Transverse colon (tissue), 4 donors: ENCODE data around the gene CEP78. TPM values are rescaled to one million over a fixed set of nuclear protein-coding genes. Genes with fewer than 3 reads are reported as not detected.

ENCODE experiments used
- DNase-seq: peaks from one replicate; pipeline ENCODE4 v3.0.0-alpha.2; 2019
- H3K27ac ChIP-seq, 4 donors: fragments of 200-600 bp; sonication (generic); 2 replicates each; pipeline ENCODE4 v1.5.1; 2016 to 2018; ENCODE audit warnings: inconsistent platforms in 4 of 4
- H3K27me3 ChIP-seq: fragments of 200-600 bp; sonication (generic); 2 replicates; pipeline ENCODE4 v1.5.1; 2017; ENCODE audit warnings: inconsistent platforms
- H3K36me3 ChIP-seq, 4 donors: fragments of 200-600 bp; sonication (generic); 2 replicates each; pipeline ENCODE4 v1.5.1; 2017 to 2019; ENCODE audit warnings: inconsistent platforms in 4 of 4
- H3K4me1 ChIP-seq, 4 donors: fragments of 200-600 bp; sonication (generic); 2 replicates each; pipeline ENCODE4 v1.5.1; 2017 to 2020; ENCODE audit warnings: inconsistent platforms in 4 of 4
- H3K4me3 ChIP-seq, 4 donors: fragments of 200-600 bp; sonication (generic); 1 replicate in 1 of 4; 2 replicates in 3 of 4; pipeline versions ENCODE4 v1.5.1 to v1.6.1; 2017 to 2019; ENCODE audit warnings: inconsistent platforms in 4 of 4
- H3K9me3 ChIP-seq, 2 donors: fragments of 200-600 bp; sonication (generic); 2 replicates each; pipeline ENCODE4 v1.5.1; 2017 to 2019; ENCODE audit warnings: inconsistent platforms in 2 of 2
- CTCF ChIP-seq, 5 experiments: fragments of 200-600 bp in 3 of 5; fragments of 450-650 bp in 2 of 5; sonication (generic) in 3 of 5; IDR thresholded peaks; 1 replicate in 2 of 5; 2 replicates in 3 of 5; pipeline ENCODE4 v1.5.1; 2016 to 2017; ENCODE audit warnings: antibody characterized with exemption in 5 of 5, inconsistent platforms in 3 of 5, mild to moderate bottlenecking in 2 of 5, moderate library complexity in 1 of 5
- EP300 ChIP-seq: sonication (generic); formaldehyde crosslinking; IDR thresholded peaks from one replicate; pipeline ENCODE4 v1.6.1; 2017; ENCODE audit warnings: antibody characterized with exemption, low read depth
- POLR2A ChIP-seq: fragments of 450-650 bp; IDR thresholded peaks from one replicate; pipeline ENCODE4 v1.6.1; 2016; ENCODE audit warnings: antibody characterized with exemption, mild to moderate bottlenecking, moderate library complexity
- POLR2AphosphoS5 ChIP-seq, 3 donors: sonication (generic); formaldehyde crosslinking; IDR thresholded peaks; one replicate each; pipeline ENCODE4 v1.6.1; 2016; ENCODE audit warnings: antibody characterized with exemption in 3 of 3
- WGBS, 2 donors: methylation state at CpG; one replicate each; pipeline ENCODE4 v1.1.5; 2018; ENCODE audit warnings: low coverage in 1 of 2; 5-methylcytosine and 5-hydroxymethylcytosine counted together
- in situ Hi-C, 4 donors: fragments of 200-750 bp; cut with MboI; loops; one replicate each; pipeline versions ENCODE4 v1.15.0 to v1.15.1; 2017; ENCODE audit warnings: low sequenced_read_pairs in 3 of 4, low pct_ligation_motif_present in 1 of 4, low pct_unique_long_range_greater_than_20kb in 1 of 4
- intact Hi-C: fragments of 100-400 bp; cut with DNase I; formaldehyde crosslinking; loops from one replicate; pipeline ENCODE4 v1.15.1; 2023; ENCODE audit warnings: low total_unique reads
- total RNA-seq, 4 donors: library from RNA; depleted of rRNA; stranded (reverse); fragments of >200 nt; gene quantifications; one replicate each; pipeline ENCODE4 v1.1.0, GENCODE V29; 2016

The CEP78 gene
- total RNA-seq, 4 donors from 2014 or later = 2.6 to 7.3 (median 4.3) TPM

GRCh38 chr9:78286946-78287388, 51.1 kb downstream of the CEP78 start:
- Histone ChIP-seq H3K27ac (no peak overlapping the region), H3K4me1 (no peaks in the 10 kb centered on the region), H3K36me3 (no peaks in the 10 kb centered on the region), H3K4me3 (no peak overlapping the region), H3K27me3 (no peaks in the 10 kb centered on the region), H3K9me3 (no peaks in the 10 kb centered on the region)
- in situ Hi-C loops (no loop called here), intact Hi-C loops (no loop called here)
- whole genome bisulfite sequencing, 2 donors = 97 to 100% methylated on average over 4 to 6 of the region's 6 CpGs
- TF ChIP-seq EP300 = no peak
- DNase-seq = no peak

GRCh38 chr9:78288214-78288892, 52.5 kb downstream of the CEP78 start:
- in situ Hi-C loops = no loop called here
- WGBS, 2 donors = 83 to 88% methylated on average over 4 to 8 of the region's 8 CpGs
- no peak for DNase-seq

GRCh38 chr9:78289474-78289873, 53.6 kb downstream of the CEP78 start:
- Histone ChIP-seq H3K4me3 (no peak overlapping the region), H3K9me3 (no peaks in the 10 kb centered on the region), H3K27me3 (no peaks in the 10 kb centered on the region), H3K4me1 (no peaks in the 10 kb centered on the region), H3K27ac (no peak overlapping the region), H3K36me3 (no peaks in the 10 kb centered on the region)
- DNase-seq = no peak
- in situ Hi-C loops = no loop called here
- intact Hi-C loops = no loop called here
- TF ChIP-seq EP300 (no peak), CTCF (IDR thresholded peaks at IDR 0.05) (no peak), POLR2AphosphoS5 (IDR thresholded peaks at IDR 0.05) (no peak), POLR2A (no peak)
- 83 to 100% methylated on average over 1 of the region's 1 CpG for WGBS, 2 donors

More at GRCh38 chr9:78288214-78288892, 52.5 kb downstream of the CEP78 start:
- no peak overlapping the region for H3K4me3 ChIP-seq
- intact Hi-C loops = no loop called here
- no peak overlapping the region for H3K27ac ChIP-seq
- no peaks in the 10 kb centered on the region for H3K27me3 ChIP-seq
- H3K4me1 ChIP-seq = no peaks in the 10 kb centered on the region
- H3K36me3 ChIP-seq = no peaks in the 10 kb centered on the region
- TF ChIP-seq POLR2A (no peak), EP300 (no peak), CTCF (IDR thresholded peaks at IDR 0.05) (no peak), POLR2AphosphoS5 (IDR thresholded peaks at IDR 0.05) (no peak)
- H3K9me3 ChIP-seq = no peaks in the 10 kb centered on the region

- WGBS, 2 donors = 88 to 90% methylated on average over 5 to 8 of the region's 8 CpGs
- Histone ChIP-seq H3K4me1 (peaks cover 0 to 8% (median 6%) of the 10 kb centered on the region in 4 donors), H3K4me3 (no peak overlapping the region), H3K9me3 (no peaks in the 10 kb centered on the region), H3K27me3 (no peaks in the 10 kb centered on the region), H3K27ac (no peak overlapping the region), H3K36me3 (no peaks in the 10 kb centered on the region)
- in situ Hi-C loops (no loop called here), intact Hi-C loops (no loop called here)
- TF ChIP-seq POLR2AphosphoS5 (IDR thresholded peaks at IDR 0.05) (no peak), CTCF (IDR thresholded peaks at IDR 0.05) (no peak), EP300 (no peak), POLR2A (no peak)
- no peak for DNase-seq
Measured at GRCh38 chr9:78291240-78291925, 55.5 kb downstream of the CEP78 start.
